Activated CD4-positive, alpha-beta T cell treated with anti-CD3 and anti-CD28 coated beads, Interleukin-2, Interleukin-6, amounts not matched to agents 100 ng/mL and 50 ng/mL, durations not matched to agents 16 hours and 8 hours (primary cell): ENCODE data around the gene MRPL44.
"Not testable (repeated sequence)": the region's sequence is repeated elsewhere in the genome, so short reads cannot be mapped to it uniquely, and the experiment has no call there.

ENCODE experiments used
- DNase-seq: peaks from one replicate; pipeline ENCODE4 v3.0.0-alpha.2; 2020

MRPL44 gene

GRCh38 chr2:223972656-223973102 is 15.4 kb downstream of the MRPL44 start:
- DNase-seq, result no peak

- DNase-seq, result no peak
These were observed 16.3 kb downstream of the MRPL44 start for GRCh38 chr2:223973606-223974005.

- DNase-seq, result no peak
These were observed 19.5 kb downstream of the MRPL44 start for GRCh38 chr2:223976635-223977226.

GRCh38 chr2:223978451-223978850 is 21.2 kb downstream of the MRPL44 start:
- DNase-seq, result no peak

GRCh38 chr2:223979730-223980396 is 22.6 kb downstream of the MRPL44 start:
- DNase-seq, result no peak

GRCh38 chr2:223980397-223980735 is 23.1 kb downstream of the MRPL44 start:
- DNase-seq, result no peak

- no peak for DNase-seq
These were observed 23.5 kb downstream of the MRPL44 start for GRCh38 chr2:223980803-223981202.

GRCh38 chr2:223981241-223981640 is 24.0 kb downstream of the MRPL44 start:
- DNase-seq, result no peak

- DNase-seq, result no peak
These were observed 32.1 kb downstream of the MRPL44 start for GRCh38 chr2:223989206-223989855.

- no peak for DNase-seq
These were observed 32.6 kb downstream of the MRPL44 start for GRCh38 chr2:223989856-223990232.

GRCh38 chr2:223991611-223992010 is 34.3 kb downstream of the MRPL44 start:
- DNase-seq, result no peak

GRCh38 chr2:223993634-223994232 is 36.5 kb downstream of the MRPL44 start:
- peak; percentile 75 for DNase-seq

GRCh38 chr2:223994562-223995162 is 37.4 kb downstream of the MRPL44 start:
- peak; percentile 36 for DNase-seq

- peak; percentile 44 for DNase-seq
These were observed 38.3 kb downstream of the MRPL44 start for GRCh38 chr2:223995569-223995968.

- DNase-seq, result no peak
These were observed 39.1 kb downstream of the MRPL44 start for GRCh38 chr2:223996391-223996790.

GRCh38 chr2:223997938-223998337 is 40.7 kb downstream of the MRPL44 start:
- DNase-seq, result no peak

GRCh38 chr2:223998948-223999347 is 41.7 kb downstream of the MRPL44 start:
- DNase-seq, result no peak

- DNase-seq, result no peak
These were observed 42.6 kb downstream of the MRPL44 start for GRCh38 chr2:223999862-224000261.

- DNase-seq, result not testable (repeated sequence)
These were observed 43.4 kb downstream of the MRPL44 start for GRCh38 chr2:224000662-224001061.

- no peak for DNase-seq
These were observed 46.9 kb downstream of the MRPL44 start for GRCh38 chr2:224004105-224004695.

GRCh38 chr2:224008702-224009261 is 51.5 kb downstream of the MRPL44 start:
- no peak for DNase-seq

- peak; percentile 12 for DNase-seq
These were observed 52.5 kb downstream of the MRPL44 start for GRCh38 chr2:224009605-224010315.
